ENCODE data around the gene CAMSAP1.

DNA sequence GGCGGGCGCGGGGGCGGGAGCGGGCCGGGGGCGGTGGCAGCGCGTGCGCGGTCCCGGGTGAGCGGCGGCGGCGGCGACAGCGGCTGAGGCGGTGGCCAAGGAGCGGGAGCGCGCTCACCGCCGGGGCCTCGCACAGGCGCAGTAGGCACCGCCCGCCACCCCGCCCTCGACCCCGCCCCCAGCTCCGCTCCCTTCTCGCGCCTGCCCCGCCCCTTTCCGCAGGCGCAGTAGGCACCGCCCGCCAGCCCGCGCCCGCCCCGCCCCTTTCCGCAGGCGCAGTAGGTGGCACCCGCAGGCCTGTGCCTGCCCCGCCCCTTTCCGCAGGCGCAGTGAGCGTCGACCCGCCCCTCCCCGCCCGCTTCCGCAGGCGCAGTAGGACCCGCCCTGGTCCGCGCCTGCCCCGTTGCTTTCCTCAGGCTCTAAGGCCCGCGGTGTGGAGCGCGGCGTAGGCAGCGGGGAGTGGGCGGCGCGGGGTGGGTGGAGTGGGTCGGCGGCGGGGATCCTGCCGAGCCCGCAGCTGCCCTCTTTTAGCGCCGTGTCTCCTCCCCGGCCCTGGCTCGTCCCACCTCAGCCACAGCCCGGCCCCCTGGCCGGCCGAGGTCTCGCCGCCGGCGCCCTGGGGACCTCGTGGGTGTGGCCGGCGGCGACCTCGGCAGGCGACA is at the start of gene CAMSAP1:
- TF ChIP-seq TAF1 (IDR thresholded peaks at IDR 0.05; ENCODE audit: borderline replicate concordance, low read depth, low read length) (no peak), POLR2AphosphoS5 (IDR thresholded peaks at IDR 0.05; ENCODE audit: low read depth, low read length) (no peak)
